ENCODE measurements around the gene TSPEAR. TPM values are rescaled to one million over a fixed set of nuclear protein-coding genes. Genes with fewer than 3 reads are reported as not detected.

Gene TSPEAR
- total RNA-seq, 2 experiments from 2014 or later, result not detected

DNA sequence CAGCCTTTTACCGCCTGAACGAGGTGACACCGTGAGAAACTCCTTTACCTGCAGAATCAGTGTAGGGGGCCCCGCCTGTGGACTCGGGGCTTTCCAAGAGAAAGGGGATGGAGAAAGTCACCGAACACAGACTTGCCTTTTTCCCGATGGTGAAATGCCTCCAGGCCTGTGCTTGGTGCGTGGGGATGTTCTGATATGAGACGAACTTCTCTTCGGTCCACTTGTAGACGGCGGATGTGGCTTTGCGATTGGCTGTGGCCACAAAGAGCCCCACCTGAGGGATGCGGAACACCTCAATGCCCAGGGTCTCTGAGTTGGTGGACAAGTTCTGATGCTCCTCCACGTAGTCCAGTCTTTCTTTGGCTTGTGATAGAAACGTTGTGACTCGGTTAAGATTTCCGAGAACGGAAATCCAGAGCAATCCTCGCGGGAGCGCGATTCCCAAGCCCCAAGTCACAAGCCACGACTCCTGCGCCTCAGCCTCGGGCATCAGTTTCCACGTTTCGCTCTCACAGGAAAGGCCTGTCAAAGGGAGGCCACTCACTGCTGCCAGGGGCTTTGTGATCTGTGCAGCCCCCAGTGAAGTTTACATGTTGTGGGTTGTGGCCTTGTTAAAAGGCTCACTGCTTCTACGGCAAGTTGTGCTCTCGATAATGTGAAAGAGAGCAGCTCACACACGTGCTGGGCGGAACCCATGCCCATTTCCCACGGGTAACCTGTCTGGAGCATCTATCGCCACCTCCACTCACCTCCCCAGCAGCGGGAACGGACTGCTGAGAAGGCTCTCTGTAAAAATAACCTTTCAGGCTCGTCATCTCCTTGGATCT lies 184.0 kb downstream of the TSPEAR start:
- ChIA-PET POLR2A (no interaction called here), CTCF (no interaction called here)

DNA sequence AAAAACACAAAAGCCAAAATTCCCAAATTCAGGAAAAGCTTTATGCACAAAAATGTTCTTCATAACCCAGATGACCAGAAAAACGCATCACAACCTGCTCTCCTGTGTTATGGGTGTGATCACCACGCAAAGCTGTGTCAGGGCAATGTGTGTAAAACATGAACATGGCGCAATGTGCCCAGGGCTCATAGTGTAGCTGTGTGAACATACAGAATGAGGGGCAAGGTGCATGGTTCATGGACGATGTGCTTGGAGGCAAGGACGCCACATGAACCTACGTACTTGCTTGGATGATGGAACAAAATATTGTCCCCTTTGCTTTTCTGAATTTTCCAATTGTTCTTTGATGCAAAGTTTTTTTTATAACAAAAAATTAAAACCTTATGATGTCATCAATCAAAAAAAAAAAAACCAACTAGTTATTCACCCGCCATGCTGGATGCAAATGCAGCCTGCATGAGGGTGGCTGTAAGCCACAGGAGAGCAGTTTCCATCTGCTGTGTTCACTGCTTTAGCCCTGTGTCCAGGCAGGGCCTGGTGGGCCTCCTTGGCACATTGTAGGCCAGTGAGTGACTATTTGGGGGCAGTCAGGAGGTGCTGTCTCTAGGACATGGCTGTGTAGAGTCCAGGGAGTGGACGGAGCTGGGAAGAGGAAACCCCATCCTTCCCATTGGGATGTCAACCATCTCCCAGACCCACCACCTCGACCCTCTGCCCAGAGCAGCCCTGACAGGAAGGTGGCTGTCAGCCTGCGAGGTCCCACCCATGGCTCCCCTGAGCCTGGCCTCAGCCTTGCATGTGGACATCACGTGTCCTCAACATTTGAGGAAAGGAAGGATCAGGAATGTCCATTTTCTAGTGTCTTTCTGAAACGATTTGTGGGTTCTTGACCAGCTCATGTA lies 185.0 kb downstream of the TSPEAR start:
- POLR2A ChIA-PET, result no interaction called here

DNA sequence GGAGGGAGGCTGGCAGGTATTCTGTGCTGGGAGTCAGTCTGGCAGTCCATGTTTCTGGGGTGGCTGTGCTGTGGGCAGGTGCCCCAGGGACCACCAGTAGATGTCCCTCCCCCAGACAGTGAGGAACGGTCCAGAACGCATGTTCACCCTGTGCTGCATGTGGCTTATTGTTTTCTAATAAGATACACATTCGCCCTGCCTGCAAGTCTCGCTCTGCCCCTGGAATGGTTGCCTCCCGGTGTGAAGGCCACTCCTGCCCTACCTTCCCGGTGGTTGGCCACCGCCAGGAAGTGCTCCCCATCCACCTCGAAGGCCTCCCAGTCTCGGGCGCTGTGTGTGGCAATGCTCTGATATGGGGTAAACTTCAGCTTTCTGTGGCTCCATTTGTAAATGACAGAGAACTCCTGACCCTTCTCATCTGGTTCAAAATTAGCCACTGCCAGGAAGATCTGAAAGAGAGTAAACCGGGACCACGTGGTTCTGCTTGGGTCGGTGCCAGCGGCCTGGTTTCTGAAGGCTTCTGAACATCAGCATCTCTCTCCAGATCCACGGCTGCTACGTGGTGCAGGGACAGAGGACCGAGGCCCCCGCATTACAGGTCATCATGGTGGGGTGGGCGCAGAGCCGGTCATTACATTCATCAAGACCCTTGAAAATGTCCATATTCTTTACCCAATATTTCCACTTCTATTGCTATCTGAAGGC lies 185.8 kb downstream of the TSPEAR start:
- CTCF ChIA-PET, result interaction anchor here (0.5 kb wide), 1 partner anchor 230 kb away, joined by 3 read pairs; no protein-coding TSS in a partner anchor
- POLR2A ChIA-PET, result no interaction called here

More for the DNA sequence above, 185.0 kb downstream of the TSPEAR start:
- CTCF ChIA-PET, result interaction anchor here (0.5 kb wide), 1 partner anchor 229 kb away, joined by 3 read pairs; no protein-coding TSS in a partner anchor

DNA sequence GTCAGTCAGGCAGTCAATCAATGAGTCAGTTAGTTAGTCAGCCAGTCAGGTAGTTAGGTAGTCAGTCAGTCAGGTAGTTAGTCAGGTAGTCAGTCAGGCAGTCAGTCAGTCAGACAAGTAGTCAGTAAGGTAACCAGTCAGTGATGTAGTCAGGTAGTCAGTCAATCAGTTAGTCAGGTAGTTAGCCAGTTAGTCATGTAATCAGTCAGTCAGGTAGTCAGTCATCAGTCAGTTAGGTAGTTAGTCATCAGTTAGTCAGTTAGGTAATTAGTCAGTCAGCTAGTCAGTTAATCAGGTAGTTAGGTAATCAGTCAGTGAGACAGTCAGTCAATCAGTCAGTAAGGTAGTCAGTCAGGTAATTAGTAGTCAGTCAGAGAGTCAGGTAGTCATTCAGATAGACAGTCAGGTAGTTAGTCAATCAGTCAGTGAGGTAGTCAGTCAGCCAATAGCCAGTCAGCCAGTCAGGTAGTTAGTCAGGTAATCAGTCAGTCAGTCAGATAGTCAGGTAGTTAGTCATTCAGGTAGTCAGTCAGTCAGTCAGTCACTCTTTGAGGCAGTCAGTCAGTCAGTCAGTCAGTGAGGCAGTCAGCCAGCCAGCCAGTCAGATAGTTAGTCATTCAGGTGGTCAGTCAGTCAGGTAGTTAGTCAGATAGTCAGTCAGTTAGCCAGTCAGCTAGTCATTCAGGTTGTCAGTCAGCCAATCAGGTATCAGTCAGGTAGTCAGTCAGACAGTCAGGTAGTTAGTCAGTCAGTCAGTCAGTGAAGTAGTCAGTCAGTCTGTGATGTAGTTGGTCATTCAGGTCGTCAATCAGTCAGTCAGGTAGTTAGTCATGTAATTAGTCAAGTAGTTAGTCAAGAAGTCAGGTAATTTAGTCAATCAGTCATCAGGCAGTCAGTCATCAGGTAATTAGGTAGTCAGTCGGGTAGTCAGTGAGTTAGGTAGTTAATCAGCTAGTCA lies 186.7 kb downstream of the TSPEAR start:
- CTCF ChIA-PET, result no interaction called here
- POLR2A ChIA-PET, result no interaction called here

DNA sequence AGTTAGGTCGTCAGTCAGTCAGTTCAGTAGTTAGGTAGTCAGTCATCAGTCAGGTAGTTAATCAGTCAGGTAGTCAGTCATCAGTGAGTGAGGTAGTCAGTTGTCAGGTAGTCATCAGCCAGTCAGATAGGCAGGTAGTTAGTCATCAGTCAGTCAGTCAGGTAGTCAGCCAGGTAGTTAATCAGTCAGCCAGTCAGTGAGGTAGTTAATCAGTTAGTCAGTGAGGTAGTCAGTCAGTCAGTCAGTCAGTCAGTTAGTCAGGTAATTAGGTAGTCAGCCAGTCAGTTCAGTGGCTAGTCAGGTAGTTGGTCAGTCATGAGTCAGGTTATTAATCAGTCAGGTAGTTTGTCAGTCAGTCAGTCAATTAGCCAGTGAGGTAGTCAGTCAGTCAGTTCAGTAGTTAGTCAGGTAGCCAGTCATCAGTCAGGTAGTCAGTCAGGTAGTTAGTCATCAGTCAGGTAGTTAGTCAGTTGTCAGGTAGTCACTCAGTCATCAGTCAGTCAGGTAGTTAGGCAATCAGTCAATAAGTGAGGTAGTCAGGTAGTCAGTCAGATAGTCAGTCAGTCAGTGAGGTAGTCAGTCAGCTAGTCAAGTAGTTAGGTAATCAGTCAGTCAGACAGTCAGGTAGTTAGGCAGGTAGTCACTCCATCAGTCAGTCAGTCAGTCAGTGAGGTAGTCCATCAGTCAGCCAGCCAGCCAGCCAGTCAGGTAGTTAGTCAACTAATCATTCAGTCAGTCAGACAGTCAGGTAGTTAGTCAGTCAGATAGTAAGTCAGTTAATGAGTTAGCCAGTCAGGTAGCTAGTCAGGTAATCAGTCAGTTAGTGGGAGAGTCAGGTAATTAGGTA lies 187.6 kb downstream of the TSPEAR start:
- CTCF ChIA-PET, result no interaction called here
- POLR2A ChIA-PET, result no interaction called here

DNA sequence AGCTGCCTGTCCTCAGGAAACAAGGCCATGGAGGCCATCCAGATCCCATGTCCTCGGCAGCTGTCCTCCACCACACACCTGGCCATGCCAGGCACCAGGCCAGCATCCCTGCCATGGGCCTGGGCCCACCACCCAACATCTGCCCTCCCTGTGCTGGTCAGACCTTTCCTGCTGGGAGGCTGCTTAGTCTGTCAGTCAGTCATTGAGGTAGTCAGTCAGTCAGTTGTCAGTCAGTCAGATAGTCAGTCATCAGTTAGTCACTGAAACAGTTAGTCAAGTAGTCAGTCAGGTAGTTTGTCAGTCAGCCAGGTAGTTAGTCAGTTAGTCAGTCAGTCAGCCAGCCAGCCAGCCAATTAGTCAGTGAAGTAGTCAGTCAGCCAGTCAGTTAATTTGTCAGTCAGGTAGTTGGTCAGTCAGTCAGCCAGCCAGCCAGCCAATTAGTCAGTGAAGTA lies 188.6 kb downstream of the TSPEAR start:
- ChIA-PET POLR2A (no interaction called here), CTCF (no interaction called here)

DNA sequence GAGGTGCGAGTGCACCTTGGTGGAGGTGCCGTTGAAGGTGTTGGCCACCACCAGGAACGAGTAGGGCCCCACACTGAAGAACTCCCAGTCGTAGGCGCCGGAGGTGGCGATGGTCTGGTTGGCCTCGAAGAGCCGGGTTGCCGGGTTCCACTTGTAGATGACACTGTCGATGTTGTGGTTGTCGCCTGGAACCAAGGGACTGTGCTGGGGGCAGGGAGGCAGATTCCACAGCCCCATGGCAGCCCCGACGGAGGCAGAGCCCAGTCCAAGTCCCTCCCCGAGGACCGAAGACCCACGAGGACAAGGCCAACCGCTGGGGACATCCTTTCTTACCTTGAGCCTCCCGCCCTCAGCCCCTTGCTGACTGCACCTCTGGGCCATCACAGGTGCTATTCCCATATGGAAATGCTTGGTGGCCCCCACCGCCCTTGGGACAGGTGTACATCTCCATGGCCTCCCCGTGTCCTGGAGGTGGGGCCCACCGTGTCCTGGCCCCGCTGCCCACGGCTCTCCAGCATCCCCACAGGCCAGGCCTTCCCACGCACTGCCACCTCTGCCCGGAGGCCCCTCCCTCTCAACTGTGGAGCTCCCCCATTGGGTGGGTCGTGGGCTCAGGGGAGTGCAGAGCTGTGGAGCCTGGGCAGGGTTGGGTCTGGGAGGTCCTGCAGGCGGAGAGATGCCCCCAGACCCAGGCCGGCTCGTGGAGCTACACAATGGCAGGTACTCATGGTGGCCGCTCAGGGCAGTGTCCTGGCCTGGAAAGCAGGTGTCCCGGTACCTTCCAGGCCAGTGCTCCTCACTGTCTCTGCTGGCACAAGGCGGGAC lies 189.2 kb downstream of the TSPEAR start:
- POLR2A ChIA-PET, result no interaction called here
- CTCF ChIA-PET, result no interaction called here

DNA sequence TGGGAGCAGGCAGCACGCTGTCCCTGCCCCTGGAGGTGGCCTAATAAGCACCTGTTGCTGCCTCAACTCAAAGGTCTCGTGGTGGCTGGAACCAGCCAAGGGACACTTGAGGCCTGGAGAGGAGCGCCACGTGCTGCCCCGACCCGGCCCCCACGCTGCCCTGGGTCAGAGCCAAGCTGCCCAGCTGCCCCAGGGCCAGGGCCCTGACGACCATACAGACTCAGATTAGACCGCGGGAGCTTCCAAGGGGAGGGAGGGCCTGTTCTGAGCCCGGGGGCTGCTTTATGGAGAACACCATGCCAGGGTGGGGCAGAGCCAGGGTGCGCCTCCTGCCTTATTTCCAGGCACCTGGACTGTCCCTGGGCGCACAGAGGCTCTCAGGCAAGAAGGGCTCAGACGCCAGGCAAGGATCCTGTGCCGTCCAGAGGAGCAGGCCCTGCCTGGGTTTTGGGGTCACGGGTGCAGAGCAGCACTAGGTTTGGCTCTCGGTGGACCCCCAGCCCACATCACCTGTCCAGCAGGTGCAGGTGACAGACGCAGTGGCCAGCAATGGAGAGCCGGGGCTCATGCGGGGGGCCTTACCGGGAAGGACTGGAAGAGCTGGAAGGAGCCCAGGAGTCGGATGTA lies 190.0 kb downstream of the TSPEAR start:
- CTCF ChIA-PET, result no interaction called here
- POLR2A ChIA-PET, result no interaction called here

DNA sequence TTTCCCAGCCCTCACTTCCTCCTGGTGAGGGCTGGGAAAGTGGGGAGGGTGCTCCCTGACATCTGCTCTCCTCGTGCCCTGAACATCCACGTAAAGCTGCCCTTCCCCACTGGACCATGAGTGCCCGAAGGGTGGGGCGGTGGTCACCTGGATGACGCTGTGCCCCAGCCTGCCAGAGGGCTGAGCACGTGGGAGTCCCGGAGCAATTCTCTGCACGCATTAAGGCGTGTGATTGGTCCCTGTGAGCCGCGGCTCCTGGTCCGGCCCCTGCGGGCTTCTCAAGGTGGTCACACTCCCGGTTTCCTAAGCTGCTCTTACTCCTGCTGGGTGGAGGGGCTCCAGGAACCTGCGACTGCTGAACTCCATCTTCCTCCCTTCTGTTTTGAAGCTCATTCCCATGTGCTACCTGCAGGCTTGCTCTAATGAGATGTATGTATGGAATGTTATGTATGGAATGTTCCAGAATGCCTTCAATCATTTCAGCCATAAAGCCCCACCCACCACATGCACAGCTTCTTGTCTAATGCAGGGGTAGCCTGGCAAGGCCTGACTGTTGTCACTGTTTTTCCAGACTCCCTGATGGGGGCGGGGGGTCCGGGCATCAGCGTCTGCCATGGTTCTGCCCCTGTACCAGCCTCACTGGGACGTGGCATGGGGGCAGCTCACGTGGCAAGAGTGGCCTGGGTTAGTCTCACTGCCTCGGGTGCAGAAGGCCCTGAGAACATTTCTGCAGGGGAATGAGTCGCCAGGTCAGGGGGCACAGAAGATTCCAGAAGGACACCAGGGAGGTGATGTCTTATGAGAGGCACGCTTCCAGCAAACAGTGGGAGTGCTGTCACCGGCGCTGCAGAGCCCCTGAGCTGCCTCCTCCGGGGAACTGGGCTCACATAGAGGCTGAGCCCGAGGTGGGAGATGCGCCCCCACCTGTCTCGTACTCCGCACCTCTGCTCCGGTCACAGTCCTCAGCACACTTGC lies 190.8 kb downstream of the TSPEAR start:
- ChIA-PET POLR2A (no interaction called here), CTCF (no interaction called here)

DNA sequence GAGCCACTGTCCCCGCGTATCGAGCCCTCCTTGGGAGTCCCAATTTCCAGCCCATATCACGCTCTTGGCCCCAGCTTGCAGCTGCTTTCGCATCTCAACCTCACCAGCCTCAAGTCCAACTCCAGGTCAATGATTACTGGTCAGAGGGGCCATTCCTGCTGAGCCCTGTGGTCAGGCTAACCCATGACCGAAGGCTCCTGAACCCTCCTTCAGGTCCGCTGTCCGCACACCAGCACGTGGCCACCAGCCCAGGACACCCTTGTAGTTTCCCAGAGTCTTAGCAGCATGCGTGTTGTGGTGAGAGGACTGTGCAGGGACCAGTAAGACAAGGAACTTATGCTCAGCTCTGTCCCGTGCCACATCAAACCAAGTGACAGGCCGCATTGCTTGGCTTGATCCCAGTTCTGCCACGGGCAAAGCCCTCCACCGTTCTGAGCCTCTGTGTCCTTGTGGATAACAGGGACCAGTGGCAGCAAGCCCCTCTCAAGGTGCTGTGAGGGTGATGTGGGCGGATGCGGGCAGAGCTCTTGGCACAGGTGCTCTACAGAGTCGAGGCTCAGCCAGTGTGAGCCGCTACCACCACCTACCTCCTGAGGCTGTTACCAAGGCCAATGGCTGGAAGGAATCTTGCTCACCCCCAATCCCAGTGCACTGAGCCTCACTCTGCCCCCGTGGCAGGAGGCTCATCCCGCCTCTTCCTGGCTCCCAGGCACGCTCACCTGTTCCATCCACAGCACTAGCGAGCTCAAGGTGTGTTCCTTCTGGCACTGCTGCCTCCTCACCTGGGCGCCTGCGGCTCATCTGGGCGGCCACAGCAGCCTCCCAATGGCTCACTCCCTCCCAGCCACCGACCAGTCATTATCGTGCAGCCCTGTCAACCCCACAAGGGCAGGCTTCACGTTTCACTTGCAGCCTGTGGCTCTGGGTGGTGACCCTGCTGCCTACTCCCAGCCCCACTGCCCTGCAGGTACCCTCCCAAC lies 191.7 kb downstream of the TSPEAR start:
- ChIA-PET POLR2A (no interaction called here), CTCF (no interaction called here)

DNA sequence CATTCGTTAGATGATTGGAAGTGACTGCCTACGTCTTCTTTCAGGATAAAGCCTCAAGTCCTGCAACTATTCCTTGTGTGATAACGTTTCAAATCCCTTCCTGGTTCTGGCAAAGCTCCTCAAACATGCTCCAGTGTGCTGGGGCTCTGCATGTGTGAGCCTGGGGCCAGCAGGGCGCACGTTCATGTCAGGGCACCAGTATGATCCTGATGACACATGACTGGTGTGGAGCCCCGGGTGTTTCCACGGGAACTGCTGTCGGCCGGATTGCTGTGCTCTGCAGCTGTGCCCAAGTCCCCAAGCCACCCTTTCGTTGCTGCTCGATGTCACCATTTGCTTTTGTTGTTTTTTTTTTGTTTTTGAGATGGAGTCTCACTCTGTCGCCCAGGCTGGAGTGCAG lies 192.7 kb downstream of the TSPEAR start:
- CTCF ChIA-PET, result interaction anchor here (0.9 kb wide), 1 partner anchor 8 kb away, joined by 4 read pairs; no protein-coding TSS in a partner anchor
- POLR2A ChIA-PET, result no interaction called here

DNA sequence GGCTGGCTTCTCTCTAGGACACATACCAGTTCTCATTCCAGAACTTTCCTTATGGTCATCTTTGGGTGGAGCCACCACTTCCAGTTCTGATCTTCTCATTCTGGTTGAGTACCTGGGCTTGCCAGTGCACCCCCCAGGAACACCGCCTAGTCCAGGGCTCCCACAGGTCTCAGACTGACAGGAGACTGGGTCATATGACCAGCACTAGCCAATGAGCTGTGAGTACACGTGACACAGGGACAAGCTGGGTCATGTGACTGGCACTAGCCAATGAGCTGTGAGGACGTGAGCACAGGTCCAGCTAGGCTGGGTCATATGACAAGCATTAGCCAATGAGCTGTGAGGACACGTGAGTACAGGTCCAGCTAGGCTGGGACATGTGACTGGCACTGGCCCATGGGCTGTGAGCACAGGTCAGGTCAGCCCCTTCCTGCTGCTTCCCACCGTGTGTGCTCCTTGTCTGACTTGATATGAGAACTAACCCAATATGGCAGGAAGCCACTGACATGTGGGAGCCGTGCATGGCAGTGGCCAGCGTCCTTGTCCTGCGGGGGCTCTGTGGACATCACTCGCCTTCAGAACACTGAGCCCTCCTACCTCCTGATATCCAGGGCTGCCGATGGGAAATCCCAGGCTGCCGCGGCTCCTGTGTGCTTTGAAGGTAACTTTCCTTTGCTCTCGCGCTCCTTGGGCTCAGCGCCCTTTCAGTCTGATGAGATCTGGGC lies 194.0 kb downstream of the TSPEAR start:
- ChIA-PET CTCF (no interaction called here), POLR2A (no interaction called here)

DNA sequence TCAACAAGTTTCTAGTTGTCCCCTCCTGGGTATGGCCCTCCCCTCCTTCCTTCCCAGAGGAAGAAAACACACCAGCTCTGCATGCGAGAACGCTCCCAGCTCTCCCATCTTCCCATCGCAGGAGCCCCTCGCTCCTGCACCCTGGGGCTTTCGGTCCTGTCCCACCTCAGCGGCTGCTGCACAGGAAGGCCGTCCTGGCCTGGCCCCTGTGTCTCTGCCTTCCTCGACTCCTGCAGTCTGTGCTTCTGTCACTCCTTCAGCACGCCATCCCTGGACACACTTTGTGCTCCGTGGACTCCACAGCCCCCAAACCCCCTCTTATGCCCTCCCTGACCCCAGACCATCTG lies 194.6 kb downstream of the TSPEAR start:
- CTCF ChIA-PET, result no interaction called here
- POLR2A ChIA-PET, result no interaction called here

DNA sequence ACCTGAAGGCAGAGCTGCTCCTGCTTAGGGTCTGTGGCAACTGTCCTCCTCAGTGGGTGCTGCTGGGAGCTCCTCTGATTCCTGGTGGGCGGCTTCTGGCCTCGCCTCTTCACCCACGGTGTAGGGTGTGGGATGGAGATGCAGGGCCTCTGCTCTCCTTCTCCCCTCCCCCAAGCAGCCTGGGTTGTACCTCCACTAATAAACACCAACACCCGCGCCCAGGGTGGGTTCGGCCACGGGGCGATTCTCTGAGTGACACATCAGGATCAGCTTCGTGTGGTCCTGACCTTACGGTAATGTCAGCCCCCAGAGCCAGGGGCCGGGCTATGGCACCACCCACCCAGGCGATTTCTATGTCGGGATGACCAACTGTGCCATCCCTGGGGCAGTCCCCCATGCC lies 195.0 kb downstream of the TSPEAR start:
- POLR2A ChIA-PET, result interaction anchor here (0.5 kb wide), 1 partner anchor 250 kb away, joined by 3 read pairs; no protein-coding TSS in a partner anchor
- CTCF ChIA-PET, result no interaction called here

Measured in activated CD8-positive, alpha-beta memory T cell treated with anti-CD3 and anti-CD28 coated beads for 36 hours (primary cell).